SKM-1 (cell line): ENCODE results near the gene MARCOL.
A peak's percentile ranks its signal among the peaks of the same experiment; 100 is the strongest.

ENCODE experiments used
- DNase-seq: peaks from one replicate; lab custom pipeline; 2025; ENCODE audit not compliant: unreplicated experiment; lab: John Stamatoyannopoulos, UW

MARCOL gene, protein sequence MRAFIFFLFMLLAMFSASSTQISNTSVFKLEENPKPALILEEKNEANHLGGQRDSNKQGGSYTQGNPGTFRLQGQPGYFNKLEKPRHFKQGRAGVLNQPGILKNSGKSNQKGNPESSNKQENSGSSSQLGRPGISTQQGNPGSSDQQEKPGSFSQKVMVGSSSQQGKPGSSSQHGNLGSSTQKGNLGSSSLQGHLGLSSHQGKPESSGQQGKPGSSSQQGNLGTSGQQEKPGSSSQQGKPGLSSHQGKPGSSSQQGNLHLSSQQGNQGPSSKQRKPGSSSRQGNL

GRCh38 chr5:148238418-148238794, at the start of gene MARCOL:
Gene MARCOL, plus strand, starts transcription at chr5:148238525. Its CDS starts 73 bp downstream, at chr5:148238598.
- DNase-seq: no peak

GRCh38 chr5:148191010-148191409, 47.3 kb upstream of the MARCOL start:
- DNase-seq: no peak

GRCh38 chr5:148193202-148193601, 45.1 kb upstream of the MARCOL start:
- DNase-seq: no peak

DNA sequence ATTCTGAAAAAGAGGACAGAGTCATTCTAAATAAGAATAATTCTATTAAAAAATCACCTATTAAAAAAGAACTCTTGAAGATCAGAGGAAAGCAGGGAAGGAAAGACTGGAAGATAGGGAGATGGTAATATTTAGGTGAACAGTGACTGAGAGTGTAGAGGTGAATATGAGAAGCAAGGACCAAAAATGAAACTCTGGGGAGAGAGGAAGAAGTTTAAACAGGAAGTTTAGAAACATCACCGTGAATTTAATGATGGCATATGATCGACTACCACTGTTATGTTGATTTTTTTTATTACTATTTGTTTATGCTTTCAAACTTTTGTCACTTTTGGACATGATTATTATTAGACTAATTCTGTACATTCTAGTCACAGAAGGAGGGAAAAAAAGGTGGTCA, 37.2 kb upstream of the MARCOL start:
- DNase-seq: no peak

DNA sequence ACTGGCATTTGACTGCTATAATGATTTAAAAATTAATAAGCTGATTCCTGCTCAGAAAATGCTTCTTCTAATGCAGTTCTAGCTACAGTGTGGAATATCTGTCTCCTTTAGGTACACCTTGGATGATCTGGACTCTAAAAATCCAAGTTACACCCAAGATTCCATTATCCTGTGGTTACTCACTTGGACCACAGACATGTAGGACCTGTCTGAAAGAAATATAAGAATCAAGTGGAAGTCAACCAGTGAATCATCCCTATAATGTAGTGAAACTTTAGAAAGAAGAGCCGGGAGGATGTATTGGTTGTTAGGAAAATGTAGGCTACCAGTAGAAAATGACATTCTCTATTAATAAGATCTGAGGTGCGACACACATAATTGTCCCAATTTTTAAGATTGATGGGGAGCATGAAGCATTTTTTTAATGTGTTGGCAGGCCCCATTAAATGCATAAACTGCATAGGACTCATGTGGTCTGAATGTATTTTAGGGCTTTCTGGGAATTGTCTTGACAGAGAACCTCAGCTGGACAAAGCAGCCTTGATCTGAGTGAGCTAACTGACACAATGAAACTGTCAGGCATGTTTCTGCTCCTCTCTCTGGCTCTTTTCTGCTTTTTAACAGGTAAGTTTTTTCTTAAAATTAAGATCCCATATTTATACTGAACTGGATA, 35.7 kb upstream of the MARCOL start, which contains the start of gene SPINK6:
Gene SPINK6 (plus strand): TSS at position 512 of the 673 bp plus-strand sequence. CDS start 55 bp downstream, at position 567.
- no peak for DNase-seq

- peak; percentile 32 for DNase-seq
Measured at GRCh38 chr5:148205044-148205806, 33.1 kb upstream of the MARCOL start.

DNA sequence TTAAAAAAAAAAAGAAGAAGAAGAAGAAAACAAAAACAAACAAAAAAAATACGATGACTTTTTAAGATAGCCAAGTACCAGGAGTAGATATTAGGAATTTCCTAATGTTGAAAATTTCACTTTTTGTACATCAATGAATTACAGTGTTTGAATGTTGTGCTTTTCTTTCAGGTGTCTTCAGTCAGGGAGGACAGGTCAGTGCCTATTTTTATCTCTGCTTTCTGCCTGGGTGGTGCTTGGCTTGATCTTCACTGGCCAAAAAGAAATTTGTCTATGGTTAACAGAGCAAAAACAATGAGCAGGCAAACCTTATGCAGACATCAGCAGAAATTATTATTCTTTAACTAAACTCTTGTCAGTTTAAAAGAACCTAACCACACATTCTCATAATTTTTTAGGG, 32.5 kb upstream of the MARCOL start:
- no peak for DNase-seq

GRCh38 chr5:148206620-148207019, 31.7 kb upstream of the MARCOL start:
- no peak for DNase-seq

- no peak for DNase-seq
Measured at GRCh38 chr5:148208226-148208625, 30.1 kb upstream of the MARCOL start.

GRCh38 chr5:148209151-148209770, 29.1 kb upstream of the MARCOL start:
- no peak for DNase-seq

- no peak for DNase-seq
Measured at GRCh38 chr5:148214665-148215185, 23.6 kb upstream of the MARCOL start.

DNA sequence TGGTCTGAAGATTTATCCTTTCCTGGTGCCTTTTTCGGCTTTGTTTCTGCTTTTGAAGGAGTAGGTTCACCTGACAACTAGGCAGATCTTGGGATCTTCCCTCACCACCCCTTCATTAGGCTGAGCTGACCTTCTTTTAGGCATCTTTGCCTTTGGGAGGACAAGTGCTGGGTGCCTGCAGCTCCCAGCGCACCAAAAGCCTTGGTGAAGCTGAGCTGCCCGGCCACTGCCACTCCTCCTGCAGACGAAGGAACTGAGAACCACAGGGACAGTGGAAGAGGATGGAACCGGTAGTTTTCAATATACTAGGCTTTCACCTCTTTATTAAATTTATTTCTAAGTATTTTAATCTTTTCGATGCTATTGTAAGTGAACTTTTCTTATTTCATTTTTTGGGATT, 16.8 kb upstream of the MARCOL start:
- DNase-seq: no peak

DNA sequence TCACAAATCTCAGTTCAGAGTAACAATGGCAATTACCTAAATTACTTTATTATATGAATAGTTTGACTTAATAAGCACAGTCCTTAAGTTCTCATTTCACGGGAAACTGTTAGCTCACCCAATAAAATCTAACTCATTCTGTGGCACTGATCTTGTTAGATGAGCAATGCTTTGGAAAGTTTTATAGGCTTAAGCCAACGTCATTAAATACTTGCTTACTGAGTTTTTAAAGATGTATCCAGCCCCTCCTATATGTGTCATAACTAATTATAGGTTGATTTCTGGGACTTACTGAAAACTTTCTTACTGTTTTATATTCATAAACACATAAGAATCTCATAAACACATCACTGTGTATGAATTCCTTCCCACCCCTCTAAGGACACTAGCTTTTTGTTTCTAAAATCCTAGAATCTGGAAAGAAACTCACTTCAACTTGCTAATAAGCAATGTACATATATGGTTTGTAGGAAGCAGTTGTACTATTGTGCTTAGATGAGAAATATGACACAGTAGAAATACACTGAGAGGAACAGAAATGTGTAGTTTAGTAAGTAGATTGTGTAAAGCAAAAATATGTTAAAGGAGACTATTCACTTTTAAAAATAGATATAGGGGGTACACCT, 14.1 kb upstream of the MARCOL start:
- DNase-seq: no peak

GRCh38 chr5:148228392-148228984, 9.8 kb upstream of the MARCOL start:
- no peak for DNase-seq

GRCh38 chr5:148229840-148230239, 8.5 kb upstream of the MARCOL start:
- DNase-seq: no peak

GRCh38 chr5:148230240-148230639, 8.1 kb upstream of the MARCOL start:
- no peak for DNase-seq

- no peak for DNase-seq
Measured at GRCh38 chr5:148237785-148238417, 424 bp upstream of the MARCOL start.

DNA sequence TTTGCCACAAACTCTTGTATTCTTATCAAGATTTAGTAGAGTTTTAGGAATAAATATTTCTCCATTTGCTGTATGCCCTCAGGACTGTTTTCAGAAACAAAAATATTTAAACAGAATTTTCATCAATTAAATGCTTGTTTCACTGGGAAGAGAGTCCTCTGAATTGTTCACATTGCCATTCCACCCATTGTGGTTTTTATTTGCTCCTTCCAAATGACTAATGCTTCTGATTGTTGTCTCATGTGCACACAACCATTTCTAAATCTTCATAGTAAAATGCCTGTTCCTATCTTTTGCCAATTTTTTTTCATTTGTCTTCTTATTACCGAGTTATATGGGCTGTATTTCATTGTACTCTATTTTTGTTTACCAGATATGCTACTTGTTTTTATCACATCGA, 10.6 kb downstream of the MARCOL start:
- no peak for DNase-seq

DNA sequence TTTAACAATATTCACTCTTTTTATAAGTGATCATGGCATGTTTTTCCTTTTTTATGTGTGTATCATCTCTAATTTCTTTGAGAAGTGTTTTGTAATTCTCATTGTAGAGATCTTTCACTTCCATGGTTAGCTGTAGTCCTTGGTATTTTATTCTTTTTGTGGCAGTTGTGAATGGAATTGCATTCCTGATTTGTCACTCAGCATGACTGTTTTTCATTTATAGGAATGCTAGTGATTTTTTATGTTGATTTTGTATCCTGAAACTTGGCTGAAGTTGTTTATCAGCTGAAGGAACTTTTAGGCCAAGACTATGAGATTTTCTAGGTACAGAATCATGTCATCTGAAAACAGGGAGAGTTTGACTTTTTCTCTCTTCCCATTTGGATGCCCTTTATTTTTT, 17.1 kb downstream of the MARCOL start:
- no peak for DNase-seq

DNA sequence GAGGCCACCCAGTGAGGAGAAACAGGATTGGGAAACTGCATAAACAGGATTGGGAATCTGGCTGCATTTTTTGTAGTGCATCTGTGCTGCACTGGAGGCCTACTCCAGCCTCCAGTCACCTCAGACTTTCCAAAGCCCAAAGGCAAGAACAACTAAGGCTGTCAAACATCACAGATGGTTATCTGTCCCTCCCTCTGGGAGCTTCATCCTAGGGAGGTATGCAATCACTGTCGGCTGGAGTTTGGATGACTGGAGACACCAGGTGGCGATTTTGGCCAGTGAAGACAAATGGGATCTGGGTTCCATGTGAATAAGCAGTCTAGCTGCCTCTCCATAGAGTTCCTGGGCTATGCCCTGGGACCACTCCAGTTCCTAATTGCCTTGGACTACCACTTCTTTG, 21.0 kb downstream of the MARCOL start:
- no peak for DNase-seq
